GM21423 (cell line): ENCODE measurements around the gene CEP131.

Experiments used
- ATAC-seq: cut with Tn5 transposase; IDR thresholded peaks from one replicate; pipeline ENCODE4 v1.9.1; 2021; ENCODE audit warnings: mild to moderate bottlenecking, moderate library complexity; ENCODE audit not compliant: unreplicated experiment

Gene CEP131

DNA sequence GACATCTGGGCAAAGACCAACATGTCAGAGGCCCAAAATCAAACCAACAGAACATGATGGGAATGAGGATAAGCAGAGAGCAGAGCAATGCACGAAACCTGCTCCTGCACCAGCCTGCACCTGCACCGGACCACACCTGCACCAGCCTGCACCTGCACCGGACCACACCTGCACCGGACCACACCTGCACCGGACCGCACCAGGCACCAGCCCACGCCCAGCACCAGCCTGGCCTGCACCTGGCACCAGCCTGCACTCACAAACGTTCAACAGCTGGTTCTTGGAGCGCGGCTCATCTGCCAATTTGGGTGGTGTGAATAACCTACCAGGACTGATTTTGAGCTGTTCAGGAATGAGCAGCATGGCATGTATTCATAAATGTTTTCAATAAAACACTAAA, 18.2 kb downstream of the CEP131 start:
- ATAC-seq: no peak

- ATAC-seq: no peak
These were observed 19.6 kb downstream of the CEP131 start for GRCh38 chr17:81203136-81203535.

DNA sequence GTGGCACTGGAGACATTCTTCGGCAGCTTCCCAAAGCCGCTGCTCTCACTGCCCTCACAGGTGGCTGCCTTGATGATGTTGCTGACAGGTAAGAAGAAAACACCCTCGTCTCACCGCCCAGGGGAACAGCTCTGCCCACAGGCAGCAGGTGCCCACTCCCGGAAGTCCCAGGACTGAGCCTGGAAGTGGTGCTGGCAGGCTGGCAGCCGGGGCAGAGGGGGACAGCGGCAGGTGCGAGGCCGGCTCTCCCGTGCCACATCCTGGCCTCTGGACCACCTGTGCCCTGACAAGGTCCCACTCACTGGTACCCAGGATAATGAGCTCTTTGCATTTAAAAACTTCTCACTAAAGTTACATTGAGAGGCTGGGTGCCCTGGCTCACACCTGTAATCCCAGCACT, 20.4 kb downstream of the CEP131 start:
- no peak for ATAC-seq

DNA sequence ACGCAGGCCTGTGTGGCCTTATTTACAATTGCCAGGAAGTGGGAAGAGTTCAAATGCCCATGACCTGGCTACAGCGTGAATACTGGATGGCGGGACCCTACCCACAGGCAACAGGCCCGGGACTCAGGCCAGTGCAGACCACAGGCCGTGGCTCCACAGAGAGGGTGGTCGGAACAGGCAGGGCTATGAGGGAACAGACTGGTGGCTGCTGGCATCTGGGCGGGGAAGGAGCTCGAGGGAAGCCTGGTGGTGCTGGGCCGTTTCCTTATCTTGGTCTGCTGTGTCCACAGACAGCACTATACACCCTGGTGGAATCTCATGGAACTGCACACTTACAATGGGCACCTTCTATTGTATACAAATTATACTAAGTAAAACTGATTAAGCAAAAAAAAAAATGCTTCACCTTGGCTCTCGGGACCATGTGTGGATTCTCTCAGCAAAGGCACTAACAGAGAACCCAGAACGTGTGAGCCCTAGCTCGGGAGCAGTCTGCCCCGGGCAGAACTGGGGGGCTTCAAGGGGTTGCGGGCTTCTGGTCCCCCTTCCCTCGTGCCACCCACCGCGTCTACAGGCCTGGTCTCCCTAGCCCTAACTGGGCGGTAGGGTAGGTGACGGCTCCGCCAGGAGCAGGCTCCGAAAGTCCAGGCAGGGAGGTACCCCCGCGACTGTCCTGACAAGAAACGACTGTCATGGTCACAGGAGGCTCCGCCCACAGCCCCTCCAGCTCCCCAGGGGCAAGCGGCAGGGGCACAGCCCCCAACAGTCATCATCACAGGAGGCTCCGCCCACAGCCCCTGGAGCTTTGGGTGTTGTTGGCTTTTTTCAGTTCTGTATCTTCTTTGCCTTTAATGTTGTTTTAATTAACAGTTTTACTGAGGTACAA, 21.8 kb downstream of the CEP131 start:
- ATAC-seq: no peak

GRCh38 chr17:81200201-81200600, 22.6 kb downstream of the CEP131 start:
- ATAC-seq: no peak

- no peak for ATAC-seq
These were observed 23.3 kb downstream of the CEP131 start for GRCh38 chr17:81199482-81199830.

GRCh38 chr17:81198826-81199481, 23.8 kb downstream of the CEP131 start:
- no peak for ATAC-seq

- ATAC-seq: no peak
These were observed 24.8 kb downstream of the CEP131 start for GRCh38 chr17:81197831-81198490.

- no peak for ATAC-seq
These were observed 25.4 kb downstream of the CEP131 start for GRCh38 chr17:81197409-81197795.

DNA sequence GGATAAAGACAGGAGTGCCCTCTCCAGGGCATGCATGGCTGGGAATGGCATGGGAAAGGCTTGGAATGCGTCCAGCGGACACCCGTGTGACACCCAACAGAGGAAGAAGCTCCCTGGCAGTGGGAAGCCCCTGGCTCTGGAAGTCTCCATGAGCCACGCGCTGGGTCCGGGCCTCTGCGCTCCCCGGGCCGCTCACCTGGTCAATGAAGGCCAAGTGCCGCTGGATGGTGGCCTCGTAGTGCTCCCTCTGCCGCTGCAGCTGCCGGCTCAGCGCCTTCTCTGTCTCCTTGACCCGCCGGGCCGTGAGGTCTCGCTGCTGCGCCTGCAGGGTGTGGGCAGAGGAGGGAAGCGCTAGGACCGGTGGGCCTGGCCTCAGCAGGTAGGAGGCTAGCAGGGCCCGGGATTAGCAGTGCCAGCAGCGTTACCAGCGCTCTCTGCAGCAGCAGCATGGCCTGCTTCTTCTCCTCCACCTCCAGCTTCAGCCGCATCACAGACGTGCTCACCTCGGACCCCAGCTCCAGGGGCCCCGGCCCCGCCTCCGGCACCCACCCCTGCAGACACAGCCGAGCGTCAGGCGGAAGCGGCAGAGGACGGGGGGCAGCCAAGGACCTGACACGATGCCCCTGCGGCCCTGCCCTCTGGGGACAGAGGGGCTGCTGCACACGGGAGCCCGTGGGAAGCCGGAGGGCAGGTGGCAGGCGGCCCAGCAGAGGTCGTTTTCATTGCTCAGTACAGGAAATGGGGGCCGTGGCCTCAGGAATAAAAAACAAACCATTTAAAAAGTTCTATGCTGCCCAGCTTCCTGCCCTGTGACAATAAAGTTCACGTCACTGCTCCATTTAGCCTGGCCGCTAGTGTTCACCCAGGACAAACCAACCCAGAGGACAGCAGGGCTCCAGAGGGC, 26.0 kb downstream of the CEP131 start:
- ATAC-seq: no peak

DNA sequence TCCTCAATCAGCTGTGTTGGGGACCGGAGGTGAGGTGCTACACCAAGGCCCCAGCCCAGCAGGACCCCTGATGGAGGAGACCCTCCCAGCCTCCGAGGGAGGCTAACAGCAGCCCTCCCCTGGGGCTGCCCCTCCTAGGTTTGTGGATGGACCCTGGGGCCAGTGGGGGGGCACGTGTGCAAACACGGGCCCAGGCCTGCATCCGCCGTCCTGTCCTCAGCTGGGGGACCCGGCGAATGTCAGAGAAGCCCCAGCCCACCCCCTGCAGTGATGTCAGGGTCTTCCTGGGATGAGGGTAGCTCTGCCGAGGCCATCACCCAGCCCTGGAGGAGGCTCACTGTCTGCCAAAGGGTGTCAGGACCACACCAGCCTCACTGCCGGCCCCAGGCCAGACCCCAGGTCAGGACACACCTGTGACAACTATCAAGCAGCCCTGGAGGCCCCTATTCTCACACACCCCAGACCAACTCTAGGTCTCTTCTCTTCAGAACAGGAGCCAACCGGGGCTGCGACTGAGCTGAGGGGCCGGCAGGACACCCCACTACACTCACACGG, 26.7 kb downstream of the CEP131 start:
- no peak for ATAC-seq

DNA sequence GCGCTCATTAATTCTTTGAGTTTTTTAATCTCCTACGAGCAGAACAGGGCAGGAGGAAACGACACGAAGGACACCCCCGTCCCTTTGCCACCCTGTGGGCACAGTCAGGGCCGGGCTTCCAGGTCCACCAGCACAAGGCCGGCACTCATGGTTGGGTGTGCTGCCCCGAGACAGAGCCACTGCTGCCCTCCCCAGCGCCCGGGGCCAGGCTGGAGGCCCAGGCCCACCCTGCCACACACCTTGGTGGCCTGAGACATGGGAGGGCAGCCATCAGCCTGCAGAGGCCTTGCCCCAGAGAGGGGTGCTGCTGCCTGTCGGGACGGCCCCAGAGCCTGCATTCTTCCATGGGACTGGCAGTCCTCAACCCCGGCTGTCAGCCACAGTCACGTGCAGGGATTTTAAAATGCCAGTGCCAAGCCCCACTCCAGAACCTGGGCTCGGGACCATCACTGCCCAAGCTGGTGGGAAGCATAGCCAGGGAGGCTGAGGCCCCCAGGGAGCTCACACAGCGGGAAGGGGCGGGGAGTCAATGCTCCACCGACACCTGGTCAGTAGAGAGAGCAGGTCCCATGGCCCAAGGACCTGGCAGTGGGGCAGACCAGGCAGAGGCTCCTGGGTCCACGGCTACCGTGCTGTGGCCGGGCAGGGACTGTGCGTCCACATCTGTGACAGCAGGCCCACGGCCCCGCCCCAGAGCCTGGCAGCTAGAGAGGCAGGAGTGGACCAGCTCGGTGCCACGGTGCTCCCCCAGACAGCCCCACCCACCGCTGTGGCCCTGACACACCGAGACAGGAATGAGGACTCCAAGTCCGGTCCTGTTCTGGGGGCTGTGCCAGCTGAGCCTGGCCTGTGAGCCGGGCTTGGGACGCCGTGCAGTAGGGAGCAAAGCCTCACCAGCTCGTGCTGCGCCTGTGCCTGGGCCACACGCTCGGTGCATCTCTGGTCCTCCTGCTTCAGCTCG, 27.5 kb downstream of the CEP131 start:
- no peak for ATAC-seq

- no peak for ATAC-seq
These were observed 28.5 kb downstream of the CEP131 start for GRCh38 chr17:81194225-81194760.

DNA sequence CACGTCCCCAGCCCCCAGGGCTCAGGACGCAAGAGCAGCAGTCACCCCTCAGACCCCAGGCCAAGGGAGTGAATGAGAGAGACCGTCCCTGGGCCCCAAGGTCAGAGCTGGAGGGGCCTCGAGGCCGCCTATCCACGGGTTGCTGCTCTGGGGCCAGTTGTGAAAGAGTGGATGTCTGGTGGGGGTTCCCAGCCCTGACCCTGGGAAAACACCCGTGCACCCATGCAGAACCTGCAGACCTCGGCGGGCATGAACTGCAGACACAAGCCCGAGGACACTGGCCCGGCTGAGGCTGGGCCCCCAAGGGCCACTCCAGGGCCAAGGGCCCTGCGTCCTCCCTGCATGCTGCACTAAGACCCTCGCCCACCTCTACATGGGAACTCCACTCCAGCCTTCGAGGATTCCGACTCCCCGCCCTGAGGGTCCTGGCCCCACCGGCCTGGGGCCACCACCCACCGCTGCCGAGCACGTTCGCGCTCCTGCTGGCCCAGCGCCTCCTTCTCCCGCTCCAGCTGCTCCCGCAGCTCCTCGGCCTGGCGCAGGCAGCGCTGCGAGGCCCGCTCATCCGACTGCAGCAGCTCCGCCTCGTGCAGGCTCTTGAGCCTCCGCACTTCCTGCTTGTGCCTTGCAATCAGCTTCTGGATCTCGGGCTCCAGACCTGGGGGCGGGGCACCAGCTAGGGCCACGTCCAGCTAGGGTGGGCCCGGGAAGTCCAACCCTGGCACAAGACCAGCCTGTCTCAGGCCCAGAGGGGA, 29.1 kb downstream of the CEP131 start:
- ATAC-seq: no peak

GRCh38 chr17:81193051-81193410, 29.7 kb downstream of the CEP131 start:
- ATAC-seq: no peak

DNA sequence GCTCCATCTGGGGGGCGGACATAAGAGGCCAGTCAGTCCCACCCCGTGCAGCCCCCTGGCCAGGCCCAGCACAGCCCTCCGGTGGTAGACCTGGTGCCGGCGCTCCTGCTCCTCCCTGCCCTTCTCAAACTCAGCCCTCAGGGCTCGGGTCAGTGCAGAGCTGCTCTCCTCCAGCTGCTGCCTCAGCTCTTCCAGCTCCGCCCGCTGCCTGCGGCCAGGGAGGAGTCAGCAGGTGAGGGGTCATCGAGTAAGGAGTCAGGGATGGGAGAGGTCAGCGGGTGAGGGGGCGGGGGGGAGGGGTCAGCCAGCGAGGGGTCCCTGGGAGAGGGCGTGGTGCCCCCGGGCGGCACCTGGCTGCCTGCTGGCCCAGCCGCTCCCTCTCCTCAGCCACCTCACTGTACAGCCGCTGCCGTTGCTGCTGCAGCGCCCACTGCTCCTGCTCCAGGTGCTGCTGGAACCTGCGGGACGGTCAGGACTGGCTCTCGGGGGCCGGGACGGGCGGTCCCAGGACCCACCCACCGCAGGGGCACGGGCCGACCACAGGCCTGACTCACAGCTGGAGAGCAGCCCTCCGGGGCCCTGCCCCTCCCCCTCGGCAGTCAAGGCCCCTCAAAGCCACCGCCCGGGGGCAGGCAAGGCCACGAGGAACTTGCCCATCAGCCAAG, 30.2 kb downstream of the CEP131 start:
- no peak for ATAC-seq

- ATAC-seq: no peak
These were observed 31.1 kb downstream of the CEP131 start for GRCh38 chr17:81191646-81192045.

GRCh38 chr17:81191116-81191515, 31.6 kb downstream of the CEP131 start:
- ATAC-seq: no peak
